GM19043 (cell line): ENCODE results near the gene RNU4-1.
"Not testable (repeated sequence)": the region's sequence is repeated elsewhere in the genome, so short reads cannot be mapped to it uniquely, and the experiment has no call there.

ENCODE experiments used
- ATAC-seq: cut with Tn5 transposase; IDR thresholded peaks from one replicate; pipeline ENCODE4 v1.9.1; 2021; ENCODE audit warnings: low read depth; ENCODE audit not compliant: unreplicated experiment

Gene RNU4-1

GRCh38 chr12:120259418-120260202, 33.4 kb downstream of the RNU4-1 start:
- no peak for ATAC-seq

- ATAC-seq = no peak
These were observed 34.6 kb downstream of the RNU4-1 start for GRCh38 chr12:120258323-120258896.

GRCh38 chr12:120257041-120257821, 35.8 kb downstream of the RNU4-1 start:
- ATAC-seq = no peak

- no peak for ATAC-seq
These were observed 38.2 kb downstream of the RNU4-1 start for GRCh38 chr12:120254809-120255208.

GRCh38 chr12:120253313-120253712, 39.7 kb downstream of the RNU4-1 start:
- ATAC-seq = not testable (repeated sequence)

GRCh38 chr12:120252071-120252906, 40.7 kb downstream of the RNU4-1 start:
- ATAC-seq = no peak

- ATAC-seq = not testable (repeated sequence)
These were observed 41.5 kb downstream of the RNU4-1 start for GRCh38 chr12:120251364-120252070.

GRCh38 chr12:120249875-120250795, 42.9 kb downstream of the RNU4-1 start:
- ATAC-seq = no peak

GRCh38 chr12:120249266-120249874, 43.7 kb downstream of the RNU4-1 start:
- no peak for ATAC-seq

- no peak for ATAC-seq
These were observed 45.4 kb downstream of the RNU4-1 start for GRCh38 chr12:120247621-120248030.

GRCh38 chr12:120247183-120247582, 45.9 kb downstream of the RNU4-1 start:
- ATAC-seq = no peak

- not testable (repeated sequence) for ATAC-seq
These were observed 46.3 kb downstream of the RNU4-1 start for GRCh38 chr12:120246705-120247104.
